MG63 (cell line): ENCODE results near the gene SFN. TPM values are rescaled to one million over a fixed set of nuclear protein-coding genes. Genes with fewer than 3 reads are reported as not detected.
"Not testable (repeated sequence)": the region's sequence is repeated elsewhere in the genome, so short reads cannot be mapped to it uniquely, and the experiment has no call there.

Experiments
- DNase-seq: peaks from one replicate; pipeline ENCODE4 v3.0.0-alpha.2; 2020
- H3K27me3 ChIP-seq: fragments of 250-450 bp; sonication (Bioruptor Pico); 2 replicates; pipeline ENCODE4 v1.5.1; 2020; ENCODE audit warnings: mild to moderate bottlenecking, moderate library complexity
- H3K36me3 ChIP-seq: fragments of 250-450 bp; sonication (Bioruptor Pico); 2 replicates; pipeline ENCODE4 v1.5.1; 2020; ENCODE audit warnings: mild to moderate bottlenecking, moderate library complexity
- H3K4me3 ChIP-seq: fragments of 250-450 bp; sonication (Bioruptor Pico); 2 replicates; pipeline ENCODE4 v1.5.1; 2020; ENCODE audit warnings: mild to moderate bottlenecking, moderate library complexity
- H3K9me3 ChIP-seq: fragments of 250-450 bp; sonication (Bioruptor Pico); 2 replicates; pipeline ENCODE4 v1.5.1; 2020; ENCODE audit warnings: mild to moderate bottlenecking, moderate library complexity
- total RNA-seq: library from RNA; depleted of rRNA; stranded (reverse); fragments of >200 nt; shearing (Covaris generic); gene quantifications from 2 replicates; pipeline ENCODE4 v1.2.3, GENCODE V29; 2014; ENCODE audit warnings: low replicate concordance

The SFN gene
- total RNA-seq, 1 experiment from 2014 or later = not detected

DNA sequence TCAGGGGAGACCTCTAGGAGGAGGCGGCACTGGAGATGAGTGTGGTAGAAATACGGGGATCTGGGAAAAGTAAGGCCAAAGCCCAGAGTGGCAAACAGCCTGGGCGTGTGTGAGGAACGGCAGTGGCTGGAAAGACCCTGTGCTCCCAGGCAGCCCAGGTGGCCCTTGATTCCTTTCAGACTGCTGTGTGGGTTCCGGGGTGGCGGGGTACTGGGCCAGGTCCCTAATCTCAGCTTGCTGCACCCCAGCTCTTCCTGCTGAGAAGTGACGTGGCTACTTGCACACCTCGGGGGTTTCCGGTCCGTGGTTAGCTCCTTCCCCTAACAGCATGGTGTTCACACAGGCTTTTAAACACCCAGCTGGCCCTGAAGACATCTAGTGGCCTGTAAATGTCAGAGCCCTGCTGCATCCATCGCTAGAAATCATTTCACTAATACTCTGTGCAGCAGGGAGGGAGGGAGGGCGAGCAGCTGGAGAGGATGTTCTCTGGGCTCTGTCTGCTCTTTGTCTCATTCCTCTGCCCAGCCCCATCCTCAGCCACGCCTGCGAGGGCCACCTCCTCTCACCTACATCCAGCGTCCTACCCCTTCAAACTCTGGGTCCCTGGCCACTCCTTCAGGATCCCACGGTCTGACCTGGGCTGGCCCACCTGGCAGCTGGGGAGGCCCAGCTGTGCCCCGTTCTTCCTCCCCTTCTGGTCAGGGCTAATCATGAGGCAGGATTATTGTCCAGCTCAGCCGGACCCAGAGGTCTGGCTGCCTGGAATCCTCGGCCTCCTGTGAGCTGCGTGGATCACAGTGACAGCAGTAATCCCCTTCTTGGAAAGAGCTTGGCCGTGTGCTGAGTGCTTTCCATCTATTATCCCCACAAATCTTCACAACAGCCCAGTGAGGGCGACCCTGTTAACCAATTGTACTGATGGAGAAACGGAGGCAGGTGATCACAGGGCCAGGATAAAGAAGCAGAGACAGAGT lies 29.2 kb upstream of the SFN start:
- H3K27me3 ChIP-seq = no peaks in the 10 kb centered on the region

GRCh38 chr1:26837665-26838064 lies 25.3 kb upstream of the SFN start:
- not testable (repeated sequence) for H3K4me3 ChIP-seq, DNase-seq, H3K36me3 ChIP-seq, H3K27me3 ChIP-seq, H3K9me3 ChIP-seq

More for the DNA sequence above, 29.2 kb upstream of the SFN start:
- Histone ChIP-seq H3K36me3 (peaks cover 22% of the 10 kb centered on the region), H3K9me3 (no peaks in the 10 kb centered on the region), H3K4me3 (no peak overlapping the region)
- no peak for DNase-seq

- Histone ChIP-seq H3K9me3 (no peaks in the 10 kb centered on the region), H3K4me3 (no peak overlapping the region), H3K27me3 (no peaks in the 10 kb centered on the region), H3K36me3 (no peaks in the 10 kb centered on the region; the same call in 1 of the 2 replicates)
- no peak for DNase-seq
Observed at GRCh38 chr1:26838474-26839338, 24.2 kb upstream of the SFN start.

DNA sequence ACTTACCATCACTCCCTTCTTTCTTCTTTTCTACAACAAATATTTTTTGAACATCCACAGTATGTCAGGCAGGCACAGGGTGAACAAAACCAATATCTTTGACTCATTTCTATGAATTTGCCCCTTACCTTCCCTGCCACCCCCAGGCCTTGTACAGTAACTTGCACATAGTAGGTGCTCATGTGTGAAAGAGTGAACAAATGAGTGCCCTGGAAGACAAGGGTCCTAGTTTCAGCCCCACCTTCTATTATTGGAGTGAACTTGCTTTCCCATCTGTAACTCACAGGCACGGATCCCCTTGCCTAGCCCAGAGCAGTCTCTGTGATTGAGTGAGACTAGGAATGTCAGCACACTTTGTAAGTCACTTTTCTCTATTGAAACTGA lies 23.6 kb upstream of the SFN start:
- Histone ChIP-seq H3K4me3 (no peak overlapping the region), H3K27me3 (no peaks in the 10 kb centered on the region), H3K36me3 (no peaks in the 10 kb centered on the region; the same call in 1 of the 2 replicates), H3K9me3 (no peaks in the 10 kb centered on the region)
- no peak for DNase-seq

GRCh38 chr1:26839779-26840178 lies 23.2 kb upstream of the SFN start:
- H3K27me3 ChIP-seq = no peaks in the 10 kb centered on the region
- no peaks in the 10 kb centered on the region for H3K9me3 ChIP-seq
- DNase-seq = no peak
- no peaks in the 10 kb centered on the region; the same call in 1 of the 2 replicates for H3K36me3 ChIP-seq
- no peak overlapping the region for H3K4me3 ChIP-seq

- Histone ChIP-seq H3K36me3 (peaks cover 8% of the 10 kb centered on the region), H3K27me3 (no peaks in the 10 kb centered on the region), H3K4me3 (no peak overlapping the region), H3K9me3 (no peaks in the 10 kb centered on the region)
- no peak for DNase-seq
Observed at GRCh38 chr1:26844424-26845196, 18.3 kb upstream of the SFN start.

- not testable (repeated sequence) for H3K4me3 ChIP-seq, H3K9me3 ChIP-seq, H3K27me3 ChIP-seq, DNase-seq
- H3K36me3 ChIP-seq = peaks cover 29% of the 10 kb centered on the region
Observed at GRCh38 chr1:26847826-26848225, 15.1 kb upstream of the SFN start.

DNA sequence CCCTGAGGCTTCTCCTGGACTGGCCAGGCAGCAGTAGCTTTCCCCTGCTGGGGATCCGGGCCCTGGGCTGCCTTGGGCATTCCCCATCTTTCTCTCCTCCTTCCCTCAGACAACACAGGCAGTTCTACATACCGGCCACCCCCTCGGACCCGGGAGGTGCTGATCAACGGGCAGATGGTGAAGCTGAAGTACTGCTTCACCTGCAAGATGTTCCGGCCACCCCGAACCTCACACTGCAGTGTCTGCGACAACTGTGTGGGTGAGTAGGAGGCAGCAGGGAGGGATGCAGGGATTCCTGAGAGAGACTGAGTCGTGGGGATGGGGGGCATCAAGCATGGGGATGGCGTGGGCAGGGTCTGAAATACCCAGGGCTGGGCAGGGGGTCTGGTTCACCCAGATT lies 14.4 kb upstream of the SFN start:
- H3K9me3 ChIP-seq = no peaks in the 10 kb centered on the region
- no peaks in the 10 kb centered on the region for H3K27me3 ChIP-seq
- H3K4me3 ChIP-seq = no peak overlapping the region
- peaks cover 35% of the 10 kb centered on the region for H3K36me3 ChIP-seq
- DNase-seq = no peak

DNA sequence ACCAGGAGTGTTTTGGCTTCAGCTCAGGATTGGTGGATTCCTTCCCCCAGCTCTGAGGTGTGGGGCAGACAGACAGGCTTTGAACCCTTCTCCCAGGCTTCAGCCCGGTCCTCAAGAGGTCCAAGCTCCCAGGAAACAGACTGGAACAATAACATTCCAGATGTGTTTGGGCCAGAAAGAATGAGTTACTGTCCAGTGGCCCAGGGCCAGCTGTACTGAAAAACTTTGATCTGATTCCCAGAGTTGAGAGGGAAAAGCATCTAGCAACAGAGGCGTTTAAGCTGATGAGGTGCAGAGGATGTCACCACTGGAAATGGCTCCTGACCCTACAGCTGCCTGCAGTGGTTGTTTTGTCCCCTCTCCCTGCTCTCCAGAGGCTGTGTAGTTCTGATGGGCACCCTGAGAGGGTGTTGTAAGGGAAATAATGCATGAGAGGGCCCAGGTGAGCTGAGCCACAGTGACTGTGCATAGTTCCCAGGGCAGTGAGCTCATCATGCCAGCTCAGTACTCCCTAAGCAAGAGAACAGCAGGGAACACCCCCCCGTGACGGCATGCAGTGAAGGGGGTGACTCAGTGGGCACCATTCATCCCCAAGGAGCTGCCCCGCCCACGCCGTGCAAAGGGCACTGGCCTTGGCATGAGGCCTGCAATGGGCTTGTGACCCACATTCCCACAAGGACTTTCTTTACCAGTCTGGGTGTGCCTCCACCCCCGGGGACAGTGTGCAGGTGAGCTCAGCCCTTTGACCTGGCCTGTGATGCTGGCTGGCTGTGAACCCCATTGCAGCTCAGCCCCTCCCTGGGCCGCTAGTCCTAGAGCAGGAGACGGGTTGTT lies 13.8 kb upstream of the SFN start:
- Histone ChIP-seq H3K27me3 (no peaks in the 10 kb centered on the region), H3K4me3 (no peak overlapping the region), H3K36me3 (peaks cover 41% of the 10 kb centered on the region), H3K9me3 (no peaks in the 10 kb centered on the region)
- DNase-seq = peak; percentile 92

DNA sequence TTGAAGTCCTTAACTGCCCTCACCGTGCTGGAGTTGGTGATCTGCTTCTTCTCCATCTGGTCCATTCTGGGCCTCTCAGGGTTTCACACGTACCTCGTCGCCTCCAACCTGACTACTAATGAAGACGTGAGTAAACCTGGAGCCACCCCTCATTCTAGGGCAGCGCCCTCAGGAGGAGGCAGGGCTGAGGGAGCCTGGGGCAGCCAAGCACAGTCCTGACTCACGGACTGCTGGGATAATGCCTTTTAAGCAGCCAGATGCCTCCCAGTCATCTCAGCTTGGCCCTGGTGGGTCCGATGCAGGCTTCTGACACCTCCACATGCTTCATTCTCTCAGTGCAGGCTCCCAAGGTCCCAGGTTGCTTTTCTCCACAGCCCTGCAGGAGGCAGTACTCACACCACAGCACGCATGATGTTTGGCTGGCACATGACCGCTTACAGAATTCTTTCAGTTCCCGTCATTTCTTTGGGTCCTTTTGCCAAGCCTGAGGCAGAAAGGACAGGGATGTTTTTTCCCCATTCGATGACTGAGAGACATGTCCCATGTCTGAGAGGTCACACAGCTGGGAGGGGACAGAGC lies 11.8 kb upstream of the SFN start:
- Histone ChIP-seq H3K9me3 (no peaks in the 10 kb centered on the region), H3K36me3 (peaks cover 41% of the 10 kb centered on the region)

DNA sequence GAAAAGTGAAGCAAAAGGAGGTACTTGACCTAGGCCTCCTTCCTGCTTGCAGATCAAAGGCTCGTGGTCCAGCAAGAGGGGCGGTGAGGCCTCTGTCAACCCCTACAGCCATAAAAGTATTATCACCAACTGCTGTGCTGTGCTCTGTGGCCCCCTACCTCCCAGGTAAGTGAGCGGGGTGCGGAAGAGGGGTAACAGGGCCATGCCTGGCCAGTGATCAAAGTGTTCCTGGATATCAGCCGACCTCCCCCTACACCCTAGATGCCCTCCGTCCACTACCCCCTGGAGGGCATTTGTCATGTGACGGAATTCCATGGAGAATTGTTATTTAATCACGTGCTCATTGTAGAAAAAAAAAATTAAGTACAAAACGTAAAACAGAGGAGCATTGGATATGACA lies 10.2 kb upstream of the SFN start:
- H3K36me3 ChIP-seq = peaks cover 41% of the 10 kb centered on the region
- no peak overlapping the region for H3K4me3 ChIP-seq
- no peaks in the 10 kb centered on the region for H3K27me3 ChIP-seq
- H3K9me3 ChIP-seq = no peaks in the 10 kb centered on the region
- DNase-seq = no peak

More for the DNA sequence above, 11.8 kb upstream of the SFN start:
- no peak overlapping the region for H3K4me3 ChIP-seq
- no peak for DNase-seq
- H3K27me3 ChIP-seq = no peaks in the 10 kb centered on the region

DNA sequence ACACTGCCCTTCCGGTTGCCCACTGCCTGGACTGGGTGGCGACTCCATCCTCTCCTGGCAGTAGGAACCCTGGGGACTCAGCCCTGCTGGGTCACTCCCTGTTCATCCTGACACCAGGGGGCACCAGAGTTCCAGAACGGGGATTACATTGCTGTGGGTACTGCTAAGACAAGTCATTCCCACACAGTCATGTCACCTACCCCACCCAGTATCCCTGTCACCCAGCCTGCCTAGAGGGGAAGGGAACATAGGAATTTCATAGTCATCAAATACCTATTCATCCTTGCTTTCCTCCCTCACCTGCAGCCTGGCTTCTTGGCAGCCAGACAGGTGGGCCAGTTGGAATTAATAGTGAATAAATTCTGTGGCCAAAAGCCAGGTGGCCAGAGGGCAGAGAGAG lies 9.8 kb upstream of the SFN start:
- H3K9me3 ChIP-seq = no peaks in the 10 kb centered on the region
- DNase-seq = peak; percentile 77
- peaks cover 41% of the 10 kb centered on the region for H3K36me3 ChIP-seq

DNA sequence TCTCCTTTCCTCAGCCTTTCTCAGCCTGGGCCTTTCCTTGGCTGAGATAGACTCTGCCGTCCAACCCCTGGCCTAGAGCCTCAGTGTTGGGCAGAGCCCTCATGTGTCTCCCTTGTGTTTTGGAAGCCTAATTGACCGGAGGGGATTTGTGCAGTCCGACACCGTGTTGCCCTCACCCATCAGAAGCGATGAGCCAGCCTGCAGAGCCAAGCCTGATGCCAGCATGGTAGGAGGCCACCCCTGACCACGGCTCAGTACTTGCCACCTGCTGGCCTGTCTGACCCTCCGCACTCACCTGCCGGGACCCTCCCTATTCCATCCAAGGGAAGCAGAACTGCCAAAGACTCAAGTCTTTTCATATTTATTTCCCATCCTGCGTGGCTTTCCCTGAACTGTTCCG lies 9.3 kb upstream of the SFN start:
- Histone ChIP-seq H3K27me3 (no peaks in the 10 kb centered on the region), H3K36me3 (peaks cover 36% of the 10 kb centered on the region)

More for the DNA sequence above, 9.8 kb upstream of the SFN start:
- Histone ChIP-seq H3K27me3 (no peaks in the 10 kb centered on the region), H3K4me3 (no peak overlapping the region)

DNA sequence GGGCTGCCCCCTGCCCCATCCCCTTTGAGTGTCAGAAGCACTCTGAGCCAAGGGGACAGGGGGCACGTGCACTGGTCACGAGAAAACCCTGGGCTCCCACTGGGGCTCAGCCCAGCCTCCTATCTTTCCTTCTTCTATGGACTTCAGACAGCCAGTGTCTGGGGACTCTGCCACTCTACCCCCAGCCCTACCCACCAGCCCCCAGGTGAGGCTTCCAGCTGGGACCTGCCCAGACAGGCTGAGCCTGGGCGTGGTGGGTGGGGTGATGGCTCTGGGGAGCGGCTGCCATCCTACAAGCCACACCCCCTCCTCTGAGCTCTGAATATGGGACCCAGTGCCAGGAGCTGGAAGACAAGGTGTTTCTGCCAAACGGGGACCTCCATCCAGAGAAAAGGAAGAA lies 8.0 kb upstream of the SFN start:
- no peak overlapping the region for H3K4me3 ChIP-seq
- no peak for DNase-seq
- H3K9me3 ChIP-seq = no peaks in the 10 kb centered on the region
- H3K27me3 ChIP-seq = no peaks in the 10 kb centered on the region
- H3K36me3 ChIP-seq = peaks cover 30% of the 10 kb centered on the region

More for the DNA sequence above, 9.3 kb upstream of the SFN start:
- Histone ChIP-seq H3K9me3 (no peaks in the 10 kb centered on the region), H3K4me3 (no peak overlapping the region)
- no peak for DNase-seq

DNA sequence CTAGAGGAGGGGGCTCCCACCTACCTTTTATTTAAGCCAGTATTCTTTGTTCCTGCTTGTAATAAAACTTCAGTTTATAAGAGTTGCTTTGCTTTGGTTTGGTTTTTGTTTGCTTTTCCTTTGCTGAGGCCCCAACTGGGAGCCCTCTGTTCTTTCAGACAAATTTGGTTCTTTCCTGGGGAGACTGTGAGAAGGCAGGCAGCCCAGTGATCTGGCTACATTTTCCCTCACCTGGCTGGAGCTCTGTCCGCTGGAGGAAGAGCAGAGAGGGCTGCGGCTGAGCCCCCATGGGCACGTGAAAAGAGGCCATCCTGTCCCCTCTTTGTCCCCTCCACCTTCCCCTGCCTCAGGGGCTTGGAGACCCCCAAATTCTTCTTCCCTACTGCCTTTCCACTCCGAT lies 7.3 kb upstream of the SFN start:
- H3K36me3 ChIP-seq = peaks cover 22% of the 10 kb centered on the region
- no peak for DNase-seq
- H3K9me3 ChIP-seq = no peaks in the 10 kb centered on the region
- no peak overlapping the region for H3K4me3 ChIP-seq
- H3K27me3 ChIP-seq = no peaks in the 10 kb centered on the region
